SHP77 (cell line): ENCODE data around the gene CCND2.
A peak's percentile ranks its signal among the peaks of the same experiment; 100 is the strongest.

Source experiments
- DNase-seq, 2 experiments: peaks; one replicate each; lab custom pipeline; 2025; lab: John Stamatoyannopoulos, UW

CCND2 gene

DNA sequence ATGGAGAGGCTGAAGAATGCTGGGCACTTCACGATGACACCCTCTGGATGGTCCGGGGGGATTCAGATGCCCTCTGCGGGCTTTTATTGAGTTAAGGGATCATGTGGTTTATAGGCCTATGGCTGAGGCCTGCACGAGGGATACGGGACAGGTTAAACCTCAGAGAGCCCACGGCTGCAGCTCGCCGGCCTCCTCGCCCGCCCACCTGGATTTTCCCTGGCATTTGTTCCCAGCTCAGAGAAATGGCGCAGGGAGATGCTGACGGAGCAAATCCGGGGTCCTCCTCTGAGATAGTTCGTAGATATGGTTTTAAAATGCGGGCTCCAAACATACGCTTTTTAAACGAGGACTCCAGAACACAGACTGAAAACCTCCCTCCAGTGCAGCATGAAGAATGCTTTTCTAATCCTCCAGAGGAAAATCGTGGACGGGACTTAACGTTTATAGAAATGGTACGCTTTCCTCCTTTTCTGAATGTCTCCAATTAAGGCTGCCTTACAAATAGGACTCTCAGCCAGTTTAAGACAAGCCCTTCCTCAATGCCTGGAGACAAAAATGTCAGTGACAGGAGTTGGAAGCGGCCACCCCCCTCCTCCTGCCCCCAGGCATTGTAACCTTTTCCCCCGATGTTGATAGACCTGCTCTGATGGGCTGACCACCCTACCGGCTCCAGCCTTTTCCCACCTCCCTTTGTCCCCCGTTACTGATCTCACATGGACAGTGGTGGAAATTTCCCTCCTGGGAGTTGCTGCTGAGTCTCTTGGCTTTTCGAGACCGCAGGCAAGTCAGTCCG lies 16.6 kb downstream of the CCND2 start:
- no peak for DNase-seq

DNA sequence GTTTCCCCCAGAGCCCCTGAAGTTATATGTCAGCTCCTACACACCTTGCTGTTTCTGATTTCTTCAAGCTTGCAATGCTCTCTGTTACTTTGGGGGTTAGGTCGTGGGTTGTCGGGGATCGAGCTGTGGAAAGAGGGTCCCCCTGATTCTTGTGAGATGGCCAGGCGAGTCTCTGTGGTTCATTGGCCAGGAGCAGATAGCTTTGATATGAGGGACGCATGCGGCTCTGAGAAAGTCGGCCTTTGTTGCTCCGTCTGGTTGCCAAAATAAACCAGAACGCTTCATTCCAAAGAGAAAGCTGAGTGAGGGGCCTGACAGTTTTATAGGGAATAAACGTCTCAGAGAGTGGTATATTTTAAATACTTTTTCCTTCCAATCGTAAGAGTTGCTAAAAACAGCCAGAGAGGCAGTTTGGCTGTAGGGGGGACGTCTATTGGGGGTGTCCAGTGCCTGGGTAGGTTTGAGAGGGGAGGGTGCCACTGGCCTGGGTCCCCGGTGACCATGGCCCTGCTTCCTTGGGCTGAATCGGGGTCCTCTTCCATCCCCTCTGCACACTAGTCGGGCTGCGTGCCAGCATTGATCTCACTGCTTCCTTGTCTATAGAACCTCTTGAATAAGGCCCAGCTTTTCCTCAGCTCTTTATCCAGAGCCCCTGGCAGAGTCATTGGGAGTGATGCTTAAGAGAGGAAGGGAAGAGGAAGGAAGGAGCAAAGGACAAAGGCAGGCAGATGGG lies 18.9 kb downstream of the CCND2 start:
- no peak for DNase-seq

DNA sequence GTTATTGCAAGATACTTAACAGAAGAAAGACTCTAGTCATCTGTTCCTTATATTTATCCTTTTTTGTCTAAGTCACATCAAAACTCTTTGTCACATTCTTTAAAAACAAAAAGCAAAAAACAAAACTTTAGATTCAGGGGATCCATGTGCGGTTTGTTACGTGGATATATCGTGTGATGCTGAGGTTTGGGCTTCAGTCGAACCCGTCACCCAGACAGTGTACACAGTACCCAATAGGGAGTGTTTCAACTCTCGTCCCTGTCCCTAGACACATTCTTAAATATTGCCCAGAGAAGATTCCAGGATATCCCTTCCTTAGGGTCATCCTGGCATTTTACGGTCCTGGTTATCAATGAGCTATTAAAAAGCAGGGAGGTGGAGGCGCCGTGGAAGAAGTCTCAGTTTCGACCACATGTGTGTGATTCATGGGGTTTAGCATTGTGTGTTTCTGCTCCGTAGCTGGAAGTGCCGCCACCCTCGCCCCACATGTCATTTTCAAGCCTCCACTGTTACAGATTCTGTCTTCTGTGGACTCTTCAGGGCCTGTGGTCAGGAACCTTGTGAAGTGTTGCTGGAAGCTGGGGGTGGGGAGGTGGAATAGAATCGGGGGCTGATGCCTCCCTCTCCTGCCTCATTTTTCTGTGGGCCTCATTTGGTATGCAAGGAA lies 19.9 kb downstream of the CCND2 start:
- no peak for DNase-seq

DNA sequence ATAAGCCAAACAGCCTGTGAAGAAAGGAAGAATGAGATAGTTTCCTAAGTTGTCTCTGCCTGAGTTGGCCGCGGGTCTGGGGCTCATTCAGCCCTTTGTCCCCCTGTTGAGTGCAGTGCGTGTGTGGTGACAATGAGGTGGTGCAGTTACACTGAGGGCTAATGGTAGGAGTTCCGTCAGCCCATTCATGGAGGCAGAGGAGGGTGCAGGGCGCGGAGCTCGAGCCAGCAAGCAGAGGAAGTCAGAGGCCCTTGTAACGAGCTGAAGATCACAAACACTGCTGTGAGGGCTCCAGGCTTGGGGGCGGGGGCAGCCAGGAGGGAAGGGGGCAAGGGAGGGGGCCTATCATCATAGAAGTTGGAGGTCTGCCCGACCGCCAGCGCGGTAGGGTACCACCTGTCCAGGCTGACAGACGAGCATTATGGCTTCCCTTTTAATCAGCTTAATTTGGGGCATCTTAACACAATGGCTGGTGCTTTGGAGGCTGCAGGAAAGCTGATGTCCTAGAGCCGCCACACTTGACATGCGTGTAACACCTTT lies 20.5 kb downstream of the CCND2 start:
- DNase-seq: no peak

DNA sequence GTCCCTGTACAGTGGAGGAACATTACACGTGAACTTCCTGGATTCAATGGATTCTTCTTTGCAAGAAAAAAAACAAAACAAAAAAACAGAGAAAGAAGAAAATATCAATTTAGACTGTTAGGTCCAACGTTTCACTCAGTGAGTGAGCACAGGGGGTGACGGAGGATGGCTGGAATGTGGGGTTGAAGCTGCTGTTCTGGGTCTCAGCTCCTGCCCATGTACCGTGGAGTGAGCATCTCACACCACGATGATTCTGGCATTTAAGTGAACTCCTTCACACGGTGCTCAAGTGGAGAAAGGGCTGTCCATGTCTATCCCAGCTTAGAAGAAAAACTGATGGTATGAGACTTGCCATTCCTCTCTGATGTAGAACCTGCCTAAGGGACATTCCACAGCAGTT lies 23.2 kb downstream of the CCND2 start:
- DNase-seq: no peak

DNA sequence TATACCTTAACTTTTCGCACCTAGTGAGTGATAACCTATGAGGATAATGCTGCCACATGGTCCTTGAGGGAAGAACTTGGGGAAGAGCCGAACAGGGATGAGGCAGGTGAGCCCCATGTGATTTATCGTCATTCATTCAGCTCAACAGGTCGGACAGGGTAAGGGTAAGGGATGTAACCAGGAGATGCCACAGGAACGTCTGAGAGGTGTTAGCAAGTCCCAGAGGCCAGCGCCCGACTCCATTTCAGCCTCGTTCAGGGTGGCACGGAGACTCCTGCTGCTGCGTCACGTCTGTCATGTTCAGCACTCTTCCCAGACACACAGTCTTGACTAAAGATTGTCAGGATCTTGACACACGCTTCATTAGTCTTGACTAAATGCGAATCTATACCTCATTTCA lies 24.1 kb downstream of the CCND2 start:
- DNase-seq: no peak

DNA sequence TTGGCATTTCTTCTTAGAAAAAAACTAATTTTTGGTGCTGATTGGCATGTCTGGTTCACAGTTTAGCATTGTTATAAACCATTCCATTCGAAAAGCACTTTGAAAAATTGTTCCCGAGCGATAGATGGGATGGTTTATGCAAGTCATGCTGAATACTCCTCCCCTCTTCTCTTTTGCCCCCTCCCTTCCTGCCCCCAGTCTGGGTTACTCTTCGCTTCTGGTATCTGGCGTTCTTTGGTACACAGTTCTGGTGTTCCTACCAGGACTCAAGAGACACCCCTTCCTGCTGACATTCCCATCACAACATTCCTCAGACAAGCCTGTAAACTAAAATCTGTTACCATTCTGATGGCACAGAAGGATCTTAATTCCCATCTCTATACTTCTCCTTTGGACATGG lies 27.3 kb downstream of the CCND2 start:
- no peak for DNase-seq

DNA sequence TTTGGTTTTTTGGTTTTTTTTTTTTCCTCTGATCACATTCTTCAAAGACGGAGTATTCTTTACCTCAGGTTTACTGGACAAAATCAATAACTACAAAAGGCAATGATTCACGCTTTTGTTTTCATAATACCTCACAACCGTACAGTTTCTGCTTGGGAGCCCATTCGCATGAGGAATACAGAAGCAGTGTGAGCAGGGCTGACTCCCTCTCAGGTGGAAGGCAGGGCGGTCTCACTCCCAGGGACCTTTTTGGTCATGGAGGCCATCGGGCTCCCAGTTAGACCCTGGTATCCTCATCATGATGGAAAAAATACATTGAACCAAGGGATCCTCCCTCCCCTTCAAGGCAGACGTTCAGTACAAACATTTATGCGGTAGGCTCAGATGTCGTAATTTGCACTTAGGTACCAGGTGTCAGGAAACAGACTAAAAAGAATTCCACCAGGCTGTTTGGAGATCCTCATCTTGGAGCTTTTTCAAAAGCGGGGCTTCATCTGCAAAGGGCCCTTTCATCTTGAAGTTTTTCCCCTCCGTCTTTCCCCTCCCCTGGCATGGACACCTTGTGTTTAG lies 28.5 kb downstream of the CCND2 start:
- DNase-seq: no peak

DNA sequence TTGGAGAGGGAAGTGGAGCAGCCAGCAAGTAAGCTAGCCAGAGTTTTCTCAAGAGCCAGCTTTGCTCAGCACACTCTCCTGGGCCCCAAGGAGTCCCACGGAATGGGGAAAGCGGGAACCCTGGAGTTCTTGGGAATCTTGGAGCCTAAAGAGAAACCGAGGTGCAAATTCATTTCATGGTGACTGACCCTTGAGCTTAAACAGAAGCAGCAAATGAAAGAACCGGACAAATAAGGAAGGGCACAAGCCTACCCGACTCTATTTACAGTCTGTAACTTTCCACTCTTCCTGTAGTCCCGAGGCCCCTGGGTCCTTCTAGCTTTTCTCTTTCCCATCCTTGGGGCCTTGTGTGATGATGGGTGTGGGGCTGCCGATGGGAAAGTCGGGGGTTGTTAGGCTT lies 29.3 kb downstream of the CCND2 start:
- no peak for DNase-seq

DNA sequence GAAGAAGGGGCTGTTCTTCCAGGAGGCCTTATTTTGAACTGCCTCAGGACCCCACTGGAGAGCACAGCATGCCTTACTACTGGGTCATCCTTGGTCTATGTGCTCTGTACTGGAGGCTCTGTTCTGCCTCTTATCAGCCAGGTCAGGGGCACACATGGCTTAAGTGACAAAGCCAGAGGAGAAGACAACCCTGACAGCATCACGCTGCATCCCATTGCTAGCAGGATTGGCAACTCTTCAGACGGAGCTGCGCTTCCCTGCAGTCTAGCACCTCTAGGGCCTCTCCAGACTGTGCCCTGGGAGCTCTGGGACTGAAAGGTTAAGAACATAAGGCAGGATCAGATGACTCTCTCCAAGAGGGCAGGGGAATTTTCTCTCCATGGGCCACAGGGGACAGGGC lies 30.2 kb downstream of the CCND2 start:
- DNase-seq: no peak

DNA sequence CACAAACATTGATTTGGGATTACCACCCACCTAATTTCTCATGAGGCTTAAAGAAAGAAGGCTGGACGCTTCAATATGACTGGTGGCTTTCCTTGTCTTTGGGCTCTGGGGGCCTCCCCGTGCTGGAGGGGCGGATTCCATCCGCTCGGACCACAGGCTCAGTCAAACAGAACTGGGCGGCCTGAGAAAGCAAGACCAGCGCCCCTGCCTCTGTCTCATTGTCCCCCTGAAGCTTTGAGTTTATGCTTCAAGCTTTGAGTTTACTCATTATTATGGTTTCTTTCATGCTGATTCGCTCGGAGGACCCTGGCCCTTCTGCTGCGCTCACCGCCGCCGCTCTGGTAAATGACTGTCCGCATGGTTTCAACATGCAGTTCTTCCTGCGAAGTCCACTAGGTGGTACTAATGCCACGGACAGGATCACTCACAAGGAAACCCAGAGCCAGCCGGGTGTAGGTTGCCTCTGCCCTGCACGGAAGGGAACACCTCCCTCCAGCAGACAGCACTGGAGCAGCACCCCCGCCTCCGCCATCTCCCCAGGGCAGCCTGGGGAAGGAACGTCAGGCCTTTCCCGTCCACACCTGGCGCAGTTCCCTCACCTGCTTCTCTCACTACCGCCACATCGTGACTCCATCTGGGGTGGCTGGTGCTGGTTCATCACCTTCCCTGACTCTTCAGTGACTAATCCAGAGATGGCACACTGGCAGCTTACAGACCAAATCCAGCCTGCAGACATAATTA lies 34.2 kb downstream of the CCND2 start:
- DNase-seq: peak; percentile 42 to 73

DNA sequence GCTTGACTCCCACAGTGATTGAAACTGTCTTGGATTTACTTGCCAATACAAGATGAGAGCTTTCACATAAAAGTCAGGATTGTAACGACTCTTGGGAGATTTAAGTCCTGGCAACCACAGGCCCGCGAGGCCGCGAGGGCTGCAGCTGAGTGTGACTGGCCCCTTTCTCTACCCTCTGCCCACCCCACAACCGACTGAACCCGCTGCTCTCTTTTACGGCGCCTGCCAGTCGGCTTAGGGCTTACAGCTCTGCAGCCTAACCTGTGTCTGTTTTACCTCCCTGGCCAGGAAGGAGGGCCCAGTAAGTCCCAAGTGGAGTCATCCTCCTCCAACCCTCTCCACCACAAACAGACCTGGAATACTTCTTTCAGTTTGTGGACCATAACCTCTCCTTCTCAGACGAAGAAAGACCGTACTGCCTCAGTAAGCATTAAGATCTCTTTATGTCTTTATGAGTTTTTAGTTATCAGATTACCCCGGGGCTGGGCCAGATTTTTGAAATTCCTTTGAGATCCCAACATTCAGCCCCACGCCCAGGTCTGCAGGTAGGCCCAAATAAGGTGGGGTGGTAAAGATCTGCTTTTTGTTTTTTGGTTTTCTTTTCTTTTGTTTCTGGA lies 34.9 kb downstream of the CCND2 start:
- DNase-seq: no peak

DNA sequence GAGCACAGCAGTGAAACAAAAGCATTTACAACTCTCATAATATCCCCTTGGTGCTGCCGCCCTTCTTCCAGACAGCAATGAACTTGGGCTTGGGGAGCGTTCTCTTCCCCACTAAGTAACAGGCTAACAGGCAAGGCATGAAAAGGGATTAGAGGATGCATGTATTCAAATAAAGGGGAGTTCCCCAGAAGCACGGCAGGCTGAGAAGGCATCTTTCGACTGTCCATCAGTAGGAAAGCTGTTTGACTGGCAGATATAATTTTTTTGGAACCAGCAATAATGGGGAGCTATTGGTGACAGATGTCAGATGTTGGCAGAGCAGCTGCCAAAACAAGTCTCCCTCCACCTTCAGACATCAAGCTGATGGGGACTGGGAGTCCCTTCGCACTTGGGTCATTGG lies 38.2 kb downstream of the CCND2 start:
- no peak for DNase-seq

DNA sequence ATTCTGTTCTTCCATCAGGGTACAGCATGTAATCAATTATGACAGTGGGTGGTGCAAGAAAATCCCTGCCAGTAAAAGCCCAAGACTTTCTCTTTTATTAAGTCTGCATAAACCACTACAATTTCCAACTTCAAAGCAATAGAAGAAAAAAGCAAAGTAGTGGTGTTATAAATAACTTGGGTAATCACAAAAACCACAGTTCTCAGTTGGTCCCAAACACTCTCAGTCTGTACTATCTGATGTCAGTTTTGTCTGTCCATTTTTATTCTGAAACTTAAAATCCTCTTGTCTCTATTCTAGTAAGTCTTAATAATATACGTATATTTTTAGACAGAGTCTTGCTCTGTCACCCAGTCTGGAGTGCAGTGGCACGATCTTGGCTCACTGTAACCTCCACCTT lies 38.7 kb downstream of the CCND2 start:
- no peak for DNase-seq

DNA sequence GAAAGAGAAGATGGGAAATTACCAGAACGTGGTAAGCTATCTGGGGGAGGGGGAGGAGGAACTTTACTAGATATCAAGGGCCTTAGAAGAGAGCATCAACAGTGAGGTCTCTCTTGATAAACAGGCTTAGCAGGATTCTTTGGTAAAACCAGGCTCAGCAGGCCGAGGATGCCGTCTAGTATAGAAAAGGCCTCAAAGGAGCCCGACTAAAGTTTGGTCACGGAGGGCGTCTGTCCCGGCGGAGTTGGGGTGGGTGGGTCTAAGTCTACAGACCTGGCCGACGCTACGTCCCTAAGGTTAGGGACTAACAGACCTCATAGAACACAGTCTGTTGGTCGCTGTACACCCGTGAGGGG lies 46.9 kb downstream of the CCND2 start:
- DNase-seq: peak in 1 of 2 experiments; percentile 27

DNA sequence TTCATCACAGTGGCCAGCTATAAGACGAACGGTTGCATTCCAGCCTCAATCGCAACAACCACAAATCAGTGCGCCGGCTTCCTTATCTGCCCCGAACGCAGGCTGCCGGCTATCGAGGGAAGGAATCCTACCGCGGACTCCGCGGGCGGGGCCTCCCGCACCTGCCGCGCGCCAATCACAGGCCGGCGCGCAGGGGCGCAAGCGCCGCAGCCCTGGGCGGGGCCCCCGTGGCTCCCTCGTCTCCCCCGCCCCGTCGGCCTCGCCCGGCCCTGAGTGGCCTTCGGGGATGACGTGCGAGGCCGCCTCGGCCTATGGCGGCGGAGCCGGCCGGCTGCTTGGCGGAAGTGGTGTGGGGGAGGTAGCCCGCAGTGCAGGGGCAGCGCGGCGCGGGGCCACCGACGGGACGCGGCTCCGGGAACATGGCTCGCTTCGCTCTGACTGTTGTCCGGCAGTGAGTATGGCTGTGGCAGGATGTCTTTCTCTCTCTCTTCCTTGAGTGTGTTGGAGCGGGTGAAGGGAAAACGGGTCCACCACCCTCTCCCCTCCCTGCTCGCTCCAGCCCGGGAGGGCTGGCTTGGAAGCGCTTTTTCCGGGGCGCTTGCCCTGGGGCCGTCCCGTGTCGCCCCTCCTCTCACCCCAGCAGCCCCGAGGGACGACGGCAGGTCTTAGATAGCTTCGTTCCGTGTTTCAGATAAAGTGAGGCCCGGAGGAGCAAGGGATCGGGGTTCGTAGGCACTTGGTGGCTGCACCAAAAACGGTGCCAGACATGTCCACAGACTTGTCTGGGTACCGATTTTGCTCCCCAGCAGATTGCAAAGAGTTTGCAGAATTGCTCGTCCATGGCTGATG lies 47.5 kb downstream of the CCND2 start, which contains the start of gene TIGAR:
Gene TIGAR, plus strand, starts transcription at position 361 of the 849 bp plus-strand sequence. Its CDS starts 59 bp downstream, at position 420.
- DNase-seq: peak; percentile 46 to 80

DNA sequence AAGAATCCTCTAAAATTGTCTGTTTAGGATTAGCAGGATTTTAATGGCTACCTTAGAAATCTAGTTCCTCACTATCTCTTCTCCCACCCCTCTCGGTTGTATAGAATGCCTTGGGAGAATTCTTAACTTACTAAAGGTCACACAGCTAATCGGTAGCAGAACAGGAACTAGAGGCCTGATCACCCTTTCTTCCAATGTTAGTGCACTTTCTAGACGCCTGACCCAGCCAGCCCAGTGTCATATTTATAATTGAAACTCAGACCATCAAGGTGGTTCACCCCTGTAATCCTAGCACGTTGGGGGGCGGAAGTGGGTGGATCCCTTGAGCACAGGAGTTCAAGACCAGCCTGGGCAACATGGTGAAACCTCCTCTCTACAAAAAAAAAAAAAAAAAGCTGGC lies 49.2 kb downstream of the CCND2 start:
- no peak for DNase-seq
